IMR-90 (cell line): ENCODE data around the gene OSBPL6.

ENCODE experiments used
- CEBPB ChIP-seq: IDR thresholded peaks from 2 replicates; pipeline ENCODE4 v1.6.1; 2012; ENCODE audit warnings: low read depth, low read length, improper control_type of control experiment
- CHD1 ChIP-seq: IDR thresholded peaks from 2 replicates; pipeline ENCODE4 v1.6.1; 2012; ENCODE audit warnings: low read depth, low read length, improper control_type of control experiment
- MXI1 ChIP-seq: IDR thresholded peaks from 2 replicates; pipeline ENCODE4 v1.6.1; 2012; ENCODE audit warnings: low read depth, mild to moderate bottlenecking, low read length, moderate library complexity, borderline replicate concordance
- POLR2A ChIP-seq: IDR thresholded peaks from 2 replicates; pipeline ENCODE4 v1.6.1; 2012; ENCODE audit warnings: mild to moderate bottlenecking, low read depth, low read length
- RAD21 ChIP-seq: IDR thresholded peaks from 2 replicates; pipeline ENCODE4 v1.6.1; 2012; ENCODE audit warnings: low read length, improper control_type of control experiment
- RFX5 ChIP-seq: IDR thresholded peaks from 2 replicates; pipeline ENCODE4 v1.8.0; 2012; ENCODE audit warnings: low read depth, mild to moderate bottlenecking, low read length, moderate library complexity
- TF ChIP-seq, protein P1 (sequence below): conservative IDR thresholded peaks from 2 replicates; pipeline ENCODE4 v1.5.1; 2012; ENCODE audit warnings: mild to moderate bottlenecking, low read depth, low read length, improper control_type of control experiment

DNA sequence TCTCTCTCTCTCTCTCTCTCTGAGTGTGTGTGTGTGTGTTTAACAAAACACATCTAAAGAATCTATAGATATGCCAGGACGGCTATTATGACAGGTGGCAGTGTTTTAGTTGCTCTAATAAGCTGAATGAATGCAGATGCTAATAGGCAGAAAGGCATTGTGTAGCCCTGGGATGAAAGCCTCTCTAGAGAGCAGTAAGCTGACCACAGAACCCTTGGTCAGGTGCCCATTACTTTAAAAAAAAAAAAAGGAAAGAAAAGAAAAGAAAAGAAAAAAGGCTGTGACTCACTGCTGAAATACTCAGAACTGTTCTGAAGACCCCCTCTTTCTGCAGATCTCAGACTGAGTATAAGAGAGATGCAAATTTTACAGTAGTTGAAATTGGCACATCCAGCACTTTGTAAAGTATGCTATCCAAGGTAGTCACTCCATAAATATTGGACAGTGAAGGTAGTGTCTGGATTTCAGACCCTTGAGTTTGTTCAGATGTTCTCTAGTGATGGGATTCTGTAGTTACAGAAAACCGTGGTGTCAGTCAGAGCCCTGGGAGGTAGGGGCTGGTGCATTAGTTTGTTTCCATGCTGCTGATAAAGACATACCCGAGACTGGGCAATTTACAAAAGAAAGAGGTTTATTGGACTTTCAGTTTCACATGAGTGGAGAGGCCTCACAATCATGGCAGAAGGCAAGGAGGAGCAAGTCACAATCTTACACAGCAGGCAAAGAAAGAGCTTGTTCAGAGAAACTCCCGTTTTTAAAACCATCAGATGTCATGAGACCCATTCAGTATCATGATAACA is 30.9 kb downstream of the OSBPL6 start:
- TF ChIP-seq, protein P1, sequence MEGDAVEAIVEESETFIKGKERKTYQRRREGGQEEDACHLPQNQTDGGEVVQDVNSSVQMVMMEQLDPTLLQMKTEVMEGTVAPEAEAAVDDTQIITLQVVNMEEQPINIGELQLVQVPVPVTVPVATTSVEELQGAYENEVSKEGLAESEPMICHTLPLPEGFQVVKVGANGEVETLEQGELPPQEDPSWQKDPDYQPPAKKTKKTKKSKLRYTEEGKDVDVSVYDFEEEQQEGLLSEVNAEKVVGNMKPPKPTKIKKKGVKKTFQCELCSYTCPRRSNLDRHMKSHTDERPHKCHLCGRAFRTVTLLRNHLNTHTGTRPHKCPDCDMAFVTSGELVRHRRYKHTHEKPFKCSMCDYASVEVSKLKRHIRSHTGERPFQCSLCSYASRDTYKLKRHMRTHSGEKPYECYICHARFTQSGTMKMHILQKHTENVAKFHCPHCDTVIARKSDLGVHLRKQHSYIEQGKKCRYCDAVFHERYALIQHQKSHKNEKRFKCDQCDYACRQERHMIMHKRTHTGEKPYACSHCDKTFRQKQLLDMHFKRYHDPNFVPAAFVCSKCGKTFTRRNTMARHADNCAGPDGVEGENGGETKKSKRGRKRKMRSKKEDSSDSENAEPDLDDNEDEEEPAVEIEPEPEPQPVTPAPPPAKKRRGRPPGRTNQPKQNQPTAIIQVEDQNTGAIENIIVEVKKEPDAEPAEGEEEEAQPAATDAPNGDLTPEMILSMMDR, result no peak
- TF ChIP-seq RAD21 (no peak), POLR2A (no peak), MXI1 (no peak), CEBPB (no peak), CHD1 (no peak), RFX5 (no peak)
